B cell (primary cell): ENCODE measurements around the gene KRT72. TPM values are rescaled to one million over a fixed set of nuclear protein-coding genes. Genes with fewer than 3 reads are reported as not detected.

ENCODE experiments used
- ATAC-seq: fragments of 200-7000 bp; cut with Tn5 transposase; one replicate; pipeline ENCODE4 v1.10.0; 2021; ENCODE audit warnings: low read depth, mild to moderate bottlenecking, moderate number of reproducible peaks, moderate library complexity
- CTCF ChIA-PET: fragments of 350-600 bp; sonication (Branson Sonifier 250); formaldehyde crosslinking; loops from one replicate; lab custom pipeline; 2021; ENCODE audit warnings: antibody characterized with exemption, inconsistent platforms; lab: Charles Lee
- POLR2A ChIA-PET: fragments of 350-600 bp; sonication (Branson Sonifier 250); formaldehyde crosslinking; loops from one replicate; lab custom pipeline; 2021; ENCODE audit warnings: antibody characterized with exemption; lab: Charles Lee
- DNase-seq: peaks from one replicate; pipeline ENCODE4 v3.0.0; 2013
- H2AFZ ChIP-seq: 2 replicates; pipeline ENCODE4 v1.6.1; 2012; ENCODE audit warnings: mild to moderate bottlenecking, low read depth, low read length; ENCODE audit not compliant: insufficient read depth, poor library complexity, severe bottlenecking
- H3K27ac ChIP-seq, 2 donors: 1 replicate in 1 of 2; 2 replicates in 1 of 2; pipeline ENCODE4 v1.5.1; 2012 to 2013; ENCODE audit warnings: low read length in 2 of 2, mild to moderate bottlenecking in 2 of 2, moderate library complexity in 1 of 2
- H3K27me3 ChIP-seq, 4 experiments: fragments of 200-600 bp in 1 of 4; sonication (generic) in 1 of 4; replicated peaks in 1 of 4; 1 replicate in 2 of 4; 2 replicates in 2 of 4; pipeline versions ENCODE4 v1.6.1 to v1.7.0; 2013 to 2016; ENCODE audit warnings: low read length in 3 of 4, mild to moderate bottlenecking in 2 of 4, mixed read lengths in 1 of 4, moderate library complexity in 1 of 4; ENCODE audit not compliant: insufficient read depth in 4 of 4, control insufficient read depth in 3 of 4; ENCODE audit errors: control extremely low read depth in 1 of 4
- H3K36me3 ChIP-seq, 2 experiments: replicated peaks in 1 of 2; 1 replicate in 1 of 2; 2 replicates in 1 of 2; pipeline versions ENCODE4 v1.6.1 to v1.7.1; 2013; ENCODE audit warnings: low read length in 1 of 2; ENCODE audit not compliant: insufficient read depth in 2 of 2, control insufficient read depth in 1 of 2; ENCODE audit errors: control extremely low read depth in 1 of 2, extremely low read depth in 1 of 2
- H3K4me1 ChIP-seq, 2 donors: fragments of 200-600 bp in 1 of 2; sonication (generic) in 1 of 2; 1 replicate in 1 of 2; 2 replicates in 1 of 2; pipeline versions ENCODE4 v1.5.1 to v1.6.1; 2013 to 2017; ENCODE audit warnings: low read length in 2 of 2; ENCODE audit not compliant: control insufficient read depth in 2 of 2, insufficient read depth in 2 of 2
- H3K4me2 ChIP-seq: replicated peaks from 2 replicates; pipeline ENCODE3; 2012; ENCODE audit warnings: mild to moderate bottlenecking, low read depth, low read length; ENCODE audit not compliant: poor library complexity, severe bottlenecking
- H3K4me3 ChIP-seq, 5 experiments: fragments of 200-600 bp in 1 of 5; sonication (generic) in 1 of 5; 1 replicate in 3 of 5; 2 replicates in 2 of 5; pipeline versions ENCODE4 v1.5.1 to v1.7.0; 2011 to 2016; ENCODE audit warnings: low read length in 4 of 5, mild to moderate bottlenecking in 4 of 5, low read depth in 2 of 5, control low read depth in 1 of 5, moderate library complexity in 1 of 5; ENCODE audit not compliant: insufficient read depth in 1 of 5; ENCODE audit errors: control extremely low read depth in 1 of 5, extremely low read depth in 1 of 5
- H3K79me2 ChIP-seq: fragments of 200-600 bp; sonication (generic); one replicate; pipeline ENCODE4 v1.6.0; 2016; ENCODE audit warnings: low read length; ENCODE audit not compliant: control insufficient read depth, insufficient read depth
- H3K9ac ChIP-seq: fragments of 200-600 bp; sonication (generic); 2 replicates; pipeline ENCODE4 v1.6.1; 2017; ENCODE audit warnings: mild to moderate bottlenecking, low read length, moderate library complexity
- H3K9me3 ChIP-seq, 3 donors: one replicate each; pipeline versions ENCODE4 v1.6.1 to v1.7.1; 2013; ENCODE audit warnings: low read length in 2 of 3; ENCODE audit not compliant: control insufficient read depth in 2 of 3, insufficient read depth in 1 of 3; ENCODE audit errors: control extremely low read depth in 1 of 3
- H4K20me1 ChIP-seq: 2 replicates; pipeline ENCODE4 v1.6.0; 2012; ENCODE audit warnings: mild to moderate bottlenecking, low read length; ENCODE audit not compliant: insufficient read depth, control insufficient read depth, poor library complexity, severe bottlenecking
- H3K27ac Mint-ChIP-seq: one replicate; pipeline ENCODE4 v1.8.0; 2021; ENCODE audit warnings: mixed read lengths
- H3K27me3 Mint-ChIP-seq: one replicate; pipeline ENCODE4 v1.8.0; 2021; ENCODE audit warnings: mixed read lengths
- H3K4me1 Mint-ChIP-seq: one replicate; pipeline ENCODE4 v1.8.0; 2021; ENCODE audit warnings: mixed read lengths
- H3K4me3 Mint-ChIP-seq: one replicate; pipeline ENCODE4 v1.8.0; 2021; ENCODE audit warnings: mixed read lengths
- H3K9me3 Mint-ChIP-seq: one replicate; pipeline ENCODE4 v1.8.0; 2022; ENCODE audit warnings: mixed read lengths; ENCODE audit not compliant: insufficient read depth
- EZH2 ChIP-seq: IDR thresholded peaks from 2 replicates; pipeline ENCODE4 v1.6.1; 2012; ENCODE audit warnings: borderline replicate concordance, low read depth, mild to moderate bottlenecking, moderate library complexity, low read length; ENCODE audit not compliant: insufficient read depth, poor library complexity, severe bottlenecking
- WGBS: methylation state at CpG from one replicate; pipeline ENCODE4 v1.1.5; 2013; ENCODE audit warnings: missing lambda C conversion rate; ENCODE audit not compliant: insufficient coverage; 5-methylcytosine and 5-hydroxymethylcytosine counted together
- intact Hi-C: fragments of 100-400 bp; cut with micrococcal nuclease; formaldehyde crosslinking; loops from one replicate; pipeline ENCODE4 v1.10.0; 2022
- polyA plus RNA-seq: library from polyadenylated mRNA; depleted of rRNA; stranded (reverse); fragments of >200 nt; gene quantifications from 2 replicates; pipeline ENCODE4 v1.2.3, GENCODE V29; 2012
- total RNA-seq, 2 donors: library from RNA; stranded (reverse); fragments of 120-200 nt in 1 of 2; gene quantifications; 1 replicate in 1 of 2; 2 replicates in 1 of 2; pipeline versions ENCODE4 v1.2.3 to v1.2.4, GENCODE V29; 2013 to 2022
- TF ChIP-seq, protein P1 (sequence below): fragments of 200-600 bp; IDR thresholded peaks from one replicate; pipeline ENCODE4 v1.8.0; 2022; ENCODE audit warnings: antibody characterized with exemption, mild to moderate bottlenecking

Gene KRT72
- total and polyA plus RNA-seq, 2 donors (not counting 1 experiment from before 2014, with no cell fraction given), result 0.04 TPM; not detected in 1

DNA sequence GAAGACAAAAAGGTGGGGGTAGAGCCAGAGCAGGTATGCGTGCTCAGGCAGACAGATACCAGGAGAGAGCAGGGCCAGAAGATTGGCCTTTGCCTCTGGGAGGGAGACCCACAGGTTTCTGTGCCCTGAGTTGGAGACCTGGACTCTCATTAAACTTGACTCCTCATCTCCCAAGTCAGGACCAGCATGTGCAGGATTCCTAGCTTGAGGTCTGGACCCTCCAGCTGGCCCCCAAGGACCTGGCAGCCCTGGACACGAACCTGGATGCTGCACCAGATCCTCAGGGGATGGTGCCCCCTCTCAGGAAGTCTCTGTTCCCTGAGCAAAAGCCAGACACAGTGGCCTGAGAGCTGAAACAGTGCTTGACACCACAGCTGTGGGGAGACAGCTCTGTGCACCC lies 27.6 kb upstream of the KRT72 start:
- intact Hi-C loops, result no loop called here
- no peaks in the 10 kb centered on the region for H4K20me1 ChIP-seq
- no peak overlapping the region for H3K27ac Mint-ChIP-seq
- ATAC-seq (no peak), DNase-seq (no peak)
- no peaks in the 10 kb centered on the region for H3K36me3 ChIP-seq
- H3K4me3 ChIP-seq, result no peak overlapping the region
- 67% methylated on average over 2 of the region's 2 CpGs for WGBS
- H3K9me3 Mint-ChIP-seq, result no peaks in the 10 kb centered on the region
- H3K4me3 Mint-ChIP-seq, result no peak overlapping the region
- ChIA-PET CTCF (no interaction called here), POLR2A (no interaction called here)
- H3K27ac ChIP-seq, result no peak overlapping the region
- no peak overlapping the region for H3K9ac ChIP-seq
- peaks cover 18% of the 10 kb centered on the region for H3K27me3 Mint-ChIP-seq
- no peak for TF ChIP-seq EZH2
- TF ChIP-seq, protein P1, sequence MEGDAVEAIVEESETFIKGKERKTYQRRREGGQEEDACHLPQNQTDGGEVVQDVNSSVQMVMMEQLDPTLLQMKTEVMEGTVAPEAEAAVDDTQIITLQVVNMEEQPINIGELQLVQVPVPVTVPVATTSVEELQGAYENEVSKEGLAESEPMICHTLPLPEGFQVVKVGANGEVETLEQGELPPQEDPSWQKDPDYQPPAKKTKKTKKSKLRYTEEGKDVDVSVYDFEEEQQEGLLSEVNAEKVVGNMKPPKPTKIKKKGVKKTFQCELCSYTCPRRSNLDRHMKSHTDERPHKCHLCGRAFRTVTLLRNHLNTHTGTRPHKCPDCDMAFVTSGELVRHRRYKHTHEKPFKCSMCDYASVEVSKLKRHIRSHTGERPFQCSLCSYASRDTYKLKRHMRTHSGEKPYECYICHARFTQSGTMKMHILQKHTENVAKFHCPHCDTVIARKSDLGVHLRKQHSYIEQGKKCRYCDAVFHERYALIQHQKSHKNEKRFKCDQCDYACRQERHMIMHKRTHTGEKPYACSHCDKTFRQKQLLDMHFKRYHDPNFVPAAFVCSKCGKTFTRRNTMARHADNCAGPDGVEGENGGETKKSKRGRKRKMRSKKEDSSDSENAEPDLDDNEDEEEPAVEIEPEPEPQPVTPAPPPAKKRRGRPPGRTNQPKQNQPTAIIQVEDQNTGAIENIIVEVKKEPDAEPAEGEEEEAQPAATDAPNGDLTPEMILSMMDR, result no peak
- H2AFZ ChIP-seq, result no peak overlapping the region
- no peaks in the 10 kb centered on the region for H3K27me3 ChIP-seq
- no peaks in the 10 kb centered on the region for H3K4me1 ChIP-seq
- no peaks in the 10 kb centered on the region for H3K4me1 Mint-ChIP-seq
- no peak overlapping the region for H3K4me2 ChIP-seq
- no peaks in the 10 kb centered on the region for H3K79me2 ChIP-seq
- no peaks in the 10 kb centered on the region for H3K9me3 ChIP-seq

DNA sequence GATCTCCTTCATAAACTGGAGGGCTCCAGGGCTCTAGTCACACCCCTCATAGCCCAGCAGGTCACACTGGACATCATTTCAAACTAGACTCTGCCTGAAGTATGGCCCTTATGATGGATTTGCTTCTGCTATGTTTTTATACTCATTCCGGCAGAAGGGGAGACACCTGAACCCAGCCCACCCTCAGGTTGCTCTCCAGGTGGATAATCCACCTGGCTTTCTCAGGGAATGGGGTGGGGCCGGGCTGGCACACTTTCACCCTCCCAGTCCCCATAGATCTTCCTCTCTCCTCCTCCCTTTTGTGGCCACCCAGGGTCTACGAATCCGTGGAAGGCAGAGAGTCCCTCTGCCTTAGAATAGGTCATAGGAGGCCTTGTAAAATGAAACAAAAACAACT lies 26.8 kb upstream of the KRT72 start:
- Histone ChIP-seq H3K4me1 (no peaks in the 10 kb centered on the region), H3K79me2 (no peaks in the 10 kb centered on the region), H3K9me3 (no peaks in the 10 kb centered on the region), H2AFZ (no peak overlapping the region), H3K4me2 (no peak overlapping the region), H3K27ac (no peak overlapping the region), H3K9ac (no peak overlapping the region), H3K4me3 (no peak overlapping the region), H4K20me1 (no peaks in the 10 kb centered on the region), H3K27me3 (no peaks in the 10 kb centered on the region), H3K36me3 (no peaks in the 10 kb centered on the region)
- Mint-ChIP-seq H3K4me1 (no peaks in the 10 kb centered on the region), H3K27ac (no peak overlapping the region), H3K9me3 (no peaks in the 10 kb centered on the region), H3K4me3 (no peak overlapping the region), H3K27me3 (peaks cover 16% of the 10 kb centered on the region)
- ATAC-seq (no peak), DNase-seq (no peak)
- POLR2A ChIA-PET, result no interaction called here
- intact Hi-C loops, result no loop called here
- WGBS, result 100% methylated on average over 1 of the region's 4 CpGs
- CTCF ChIA-PET, result no interaction called here
- TF ChIP-seq, protein P1, result no peak
- TF ChIP-seq EZH2, result no peak
